Spleen (tissue), 11 donors: ENCODE results near the gene EIF4B. TPM values are rescaled to one million over a fixed set of nuclear protein-coding genes. Genes with fewer than 3 reads are reported as not detected.

Source experiments
- DNase-seq: peaks from one replicate; pipeline ENCODE4 v3.0.0-alpha.2; 2020
- H3K27ac ChIP-seq, 8 donors: fragments of 200-600 bp; sonication (generic) in 7 of 8; 1 replicate in 4 of 8; 2 replicates in 4 of 8; pipeline versions ENCODE4 v1.5.0 to v1.8.0; 2016 to 2021; ENCODE audit warnings: inconsistent platforms in 4 of 8, mild to moderate bottlenecking in 4 of 8, moderate library complexity in 1 of 8
- H3K27me3 ChIP-seq, 7 donors: fragments of 200-600 bp; sonication (generic) in 6 of 7; replicated peaks in 1 of 7; 1 replicate in 4 of 7; 2 replicates in 3 of 7; pipeline versions ENCODE4 v1.5.0 to v1.8.0; 2016 to 2021; ENCODE audit warnings: inconsistent platforms in 3 of 7, mild to moderate bottlenecking in 1 of 7
- H3K36me3 ChIP-seq, 6 donors: fragments of 200-600 bp; sonication (generic) in 5 of 6; 1 replicate in 4 of 6; 2 replicates in 2 of 6; pipeline versions ENCODE4 v1.5.0 to v1.8.0; 2016 to 2021; ENCODE audit warnings: inconsistent platforms in 2 of 6
- H3K4me1 ChIP-seq, 6 donors: fragments of 200-600 bp; sonication (generic) in 5 of 6; 1 replicate in 3 of 6; 2 replicates in 3 of 6; pipeline versions ENCODE4 v1.5.0 to v1.8.0; 2016 to 2021; ENCODE audit warnings: inconsistent platforms in 3 of 6
- H3K4me3 ChIP-seq, 8 donors: fragments of 200-600 bp; sonication (generic) in 7 of 8; 1 replicate in 4 of 8; 2 replicates in 4 of 8; pipeline versions ENCODE4 v1.5.0 to v1.8.0; 2016 to 2021; ENCODE audit warnings: inconsistent platforms in 4 of 8, mild to moderate bottlenecking in 4 of 8, moderate library complexity in 2 of 8
- H3K9me3 ChIP-seq, 8 donors: fragments of 200-600 bp; sonication (generic) in 7 of 8; 1 replicate in 4 of 8; 2 replicates in 4 of 8; pipeline versions ENCODE4 v1.5.0 to v1.8.0; 2016 to 2021; ENCODE audit warnings: inconsistent platforms in 4 of 8
- CTCF ChIP-seq, 11 experiments: fragments of 200-600 bp in 7 of 11; fragments of 450-650 bp in 4 of 11; sonication (generic) in 4 of 11; IDR thresholded peaks in 8 of 11; conservative IDR thresholded peaks in 3 of 11; 1 replicate in 7 of 11; 2 replicates in 4 of 11; pipeline versions ENCODE4 v1.4.0 to v1.8.0; 2016 to 2021; ENCODE audit warnings: antibody characterized with exemption in 11 of 11, inconsistent platforms in 4 of 11, mild to moderate bottlenecking in 1 of 11
- POLR2A ChIP-seq, 3 donors: fragments of 450-650 bp; IDR thresholded peaks; one replicate each; pipeline ENCODE4 v1.5.1; 2017; ENCODE audit warnings: antibody characterized with exemption in 3 of 3, mild to moderate bottlenecking in 1 of 3
- POLR2AphosphoS5 ChIP-seq, 3 donors: sonication (generic); formaldehyde crosslinking; IDR thresholded peaks; one replicate each; pipeline ENCODE4 v1.5.1; 2017; ENCODE audit warnings: antibody characterized with exemption in 3 of 3
- WGBS, 5 donors: extraction: QIAGEN DNeasy Blood & Tissue Kit in 3 of 5; methylation state at CpG; one replicate each; pipeline versions ENCODE4 v1.1.5 to v1.1.7; 2013 to 2018; 5-methylcytosine and 5-hydroxymethylcytosine counted together
- intact Hi-C: fragments of 100-400 bp; cut with DNase I; formaldehyde crosslinking; loops from one replicate; pipeline ENCODE4 v1.15.0; 2023; ENCODE audit warnings: low total_unique reads
- polyA plus RNA-seq, 3 donors: library from polyadenylated mRNA; stranded (reverse); fragments of 200-250 nt; gene quantifications; one replicate each; pipeline ENCODE4 v1.2.1, GENCODE V29; 2013
- total RNA-seq, 7 donors: library from RNA; depleted of rRNA in 3 of 7; stranded (reverse); fragments of >200 nt in 3 of 7; fragmentation: NEBNext Ultra II Directional in 4 of 7; extraction: Animal tissue kit (Norgen Biotek cat#: 25700) in 4 of 7; gene quantifications; one replicate each; pipeline versions ENCODE4 v1.1.0 to v1.2.1, GENCODE V29; 2016 to 2021
- donor health status: healthy with polysubstance abuse.
- donor health status: DM: no; HTN: no; CAD: no; lungs with moderate emphysema.
- donor health status: DM: no; HTN: no; CAD: no.
- donor health status: Bipolar disorder and iron deficiency.
- donor health status: healthy.
- donor health status: DM: no; HTN: no; CAD: no.
- donor health status: DM: yes; HTN: yes; CAD: no.

Gene EIF4B
- total and polyA plus RNA-seq, 10 donors = 105 to 490 (median 398) TPM

- intact Hi-C loops = loop anchor here (10.0 kb wide), 1 partner anchor 126 kb away; the partner anchor contains the start of gene ITGB7
Observed at GRCh38 chr12:53078425-53079225, 72.4 kb downstream of the EIF4B start.

GRCh38 chr12:53079226-53080117 is 73.2 kb downstream of the EIF4B start, which contains the start of gene SPRYD3:
TSS of gene SPRYD3 (minus strand) at chr12:53079390. CDS start at chr12:53079333, 57 bp downstream.
- intact Hi-C loops = loop anchor here (10.0 kb wide), 1 partner anchor 125 kb away; the partner anchor contains the start of gene ITGB7
- Histone ChIP-seq H3K27me3 (no peaks in the 10 kb centered on the region), H3K9me3 (peaks cover 0 to under 1% (median 0%) of the 10 kb centered on the region in 8 donors), H3K27ac (peak within 1 kb of the TSS; percentile 76 to 95 (median 92)), H3K36me3 (peaks cover 0 to 33% (median 24%) of the 10 kb centered on the region in 6 donors), H3K4me3 (peak within 1 kb of the TSS; percentile 67 to 85 (median 77)), H3K4me1 (peaks cover 7 to 58% (median 36%) of the 10 kb centered on the region in 6 donors)
- TF ChIP-seq POLR2AphosphoS5 (IDR thresholded peaks at IDR 0.05) (peak; percentile 94 to 97 (median 97)), POLR2A (IDR thresholded peaks at IDR 0.05) (peak; percentile 22 to 86 (median 84)), CTCF (IDR thresholded peaks at IDR 0.05 in 8 of 11, conservative IDR thresholded peaks at IDR 0.05 in 3 of 11) (peak in 3 of 11 experiments; percentile 0 to 33 (median 30))
- DNase-seq = peak; percentile 98
- WGBS, 5 donors = 3 to 9% (median 4%) methylated on average over 36 to 67 of the region's 67 CpGs

More at GRCh38 chr12:53078425-53079225, 72.4 kb downstream of the EIF4B start:
- no peaks in the 10 kb centered on the region for H3K27me3 ChIP-seq
- 21 to 56% (median 23%) methylated on average over 10 to 25 of the region's 25 CpGs for WGBS, 5 donors
- H3K27ac ChIP-seq = peak overlapping the region; percentile 76 to 95 (median 92)
- TF ChIP-seq CTCF (IDR thresholded peaks at IDR 0.05 in 8 of 11, conservative IDR thresholded peaks at IDR 0.05 in 3 of 11) (peak in 2 of 11 experiments; percentile 5 to 6), POLR2AphosphoS5 (IDR thresholded peaks at IDR 0.05) (no peak)
- H3K36me3 ChIP-seq = peaks cover 0 to 42% (median 28%) of the 10 kb centered on the region in 6 donors
- H3K4me1 ChIP-seq = peaks cover 13 to 66% (median 40%) of the 10 kb centered on the region in 6 donors
- DNase-seq = no peak
- peak overlapping the region; percentile 67 to 85 (median 77) for H3K4me3 ChIP-seq
- no peaks in the 10 kb centered on the region for H3K9me3 ChIP-seq

GRCh38 chr12:53082637-53083175 is 76.5 kb downstream of the EIF4B start:
- 60 to 67% (median 65%) methylated on average over 2 of the region's 2 CpGs for WGBS, 5 donors
- H3K27ac ChIP-seq = no peak overlapping the region
- intact Hi-C loops = no loop called here
- peaks cover 0 to 3% (median 0%) of the 10 kb centered on the region in 8 donors for H3K9me3 ChIP-seq
- no peaks in the 10 kb centered on the region for H3K27me3 ChIP-seq
- no peak for TF ChIP-seq CTCF (IDR thresholded peaks at IDR 0.05 in 8 of 11, conservative IDR thresholded peaks at IDR 0.05 in 3 of 11)
- no peak for TF ChIP-seq POLR2AphosphoS5 (IDR thresholded peaks at IDR 0.05)
- TF ChIP-seq POLR2A (IDR thresholded peaks at IDR 0.05) = no peak
- H3K4me1 ChIP-seq = peaks cover 7 to 25% (median 19%) of the 10 kb centered on the region in 6 donors
- H3K4me3 ChIP-seq = no peak overlapping the region
- H3K36me3 ChIP-seq = peaks cover 0 to 2% (median 0%) of the 10 kb centered on the region in 6 donors
- no peak for DNase-seq
